ENCODE data around the gene LGI4.
A peak's percentile ranks its signal among the peaks of the same experiment; 100 is the strongest.
"Not testable (repeated sequence)": the region's sequence is repeated elsewhere in the genome, so short reads cannot be mapped to it uniquely, and the experiment has no call there.

Gene LGI4

GRCh38 chr19:35156673-35157014 is 21.8 kb upstream of the LGI4 start:
- Histone ChIP-seq H3K27me3 (ENCODE audit: control insufficient read depth, insufficient read depth, low read length) (peaks cover 12% of the 10 kb centered on the region), H3K9me3 (ENCODE audit: control insufficient read depth, low read length) (no peaks in the 10 kb centered on the region), H3K36me3 (ENCODE audit: control insufficient read depth, insufficient read depth, low read length) (no peaks in the 10 kb centered on the region), H3K9ac (ENCODE audit: low read length) (no peak overlapping the region), H3K4me1 (ENCODE audit: control insufficient read depth, insufficient read depth, low read length) (peaks cover 26% of the 10 kb centered on the region), H3K4me3 (ENCODE audit: low read length) (no peak overlapping the region)

GRCh38 chr19:35155981-35156672 is 21.3 kb upstream of the LGI4 start:
- no peaks in the 10 kb centered on the region for H3K36me3 ChIP-seq (ENCODE audit: control insufficient read depth, insufficient read depth, low read length)
- peaks cover 26% of the 10 kb centered on the region for H3K4me1 ChIP-seq (ENCODE audit: control insufficient read depth, insufficient read depth, low read length)
- peaks cover 16% of the 10 kb centered on the region for H3K27me3 ChIP-seq (ENCODE audit: control insufficient read depth, insufficient read depth, low read length)
- no peak overlapping the region for H3K4me3 ChIP-seq (ENCODE audit: low read length)
- H3K9ac ChIP-seq (ENCODE audit: low read length): peak overlapping the region; percentile 77
- no peaks in the 10 kb centered on the region for H3K9me3 ChIP-seq (ENCODE audit: control insufficient read depth, low read length)

GRCh38 chr19:35155441-35155840 is 20.6 kb upstream of the LGI4 start:
- Histone ChIP-seq H3K4me1 (ENCODE audit: control insufficient read depth, insufficient read depth, low read length) (peaks cover 26% of the 10 kb centered on the region), H3K9ac (ENCODE audit: low read length) (peak overlapping the region; percentile 77), H3K36me3 (ENCODE audit: control insufficient read depth, insufficient read depth, low read length) (no peaks in the 10 kb centered on the region), H3K27me3 (ENCODE audit: control insufficient read depth, insufficient read depth, low read length) (peaks cover 16% of the 10 kb centered on the region), H3K4me3 (ENCODE audit: low read length) (peak overlapping the region; percentile 82), H3K9me3 (ENCODE audit: control insufficient read depth, low read length) (no peaks in the 10 kb centered on the region)

GRCh38 chr19:35154525-35155406 is 19.9 kb upstream of the LGI4 start, which contains the start of gene FXYD5:
TSS of gene FXYD5 (plus strand) at chr19:35154735. CDS start at chr19:35155551, 816 bp downstream.
- Histone ChIP-seq H3K27me3 (ENCODE audit: control insufficient read depth, insufficient read depth, low read length) (peaks cover 16% of the 10 kb centered on the region), H3K9ac (ENCODE audit: low read length) (peak within 1 kb of the TSS; percentile 77), H3K4me1 (ENCODE audit: control insufficient read depth, insufficient read depth, low read length) (peaks cover 26% of the 10 kb centered on the region), H3K9me3 (ENCODE audit: control insufficient read depth, low read length) (no peaks in the 10 kb centered on the region), H3K4me3 (ENCODE audit: low read length) (peak within 1 kb of the TSS; percentile 82), H3K36me3 (ENCODE audit: control insufficient read depth, insufficient read depth, low read length) (no peaks in the 10 kb centered on the region)

GRCh38 chr19:35153701-35154524 is 19.1 kb upstream of the LGI4 start:
- H3K9ac ChIP-seq (ENCODE audit: low read length): peak overlapping the region; percentile 77
- H3K36me3 ChIP-seq (ENCODE audit: control insufficient read depth, insufficient read depth, low read length): no peaks in the 10 kb centered on the region
- H3K9me3 ChIP-seq (ENCODE audit: control insufficient read depth, low read length): no peaks in the 10 kb centered on the region
- peaks cover 16% of the 10 kb centered on the region for H3K27me3 ChIP-seq (ENCODE audit: control insufficient read depth, insufficient read depth, low read length)
- H3K4me3 ChIP-seq (ENCODE audit: low read length): peak overlapping the region; percentile 82
- H3K4me1 ChIP-seq (ENCODE audit: control insufficient read depth, insufficient read depth, low read length): peaks cover 26% of the 10 kb centered on the region

GRCh38 chr19:35153129-35153522 is 18.3 kb upstream of the LGI4 start:
- not testable (repeated sequence) for H3K36me3 ChIP-seq (ENCODE audit: control insufficient read depth, insufficient read depth, low read length); H3K4me3 ChIP-seq (ENCODE audit: low read length); H3K9me3 ChIP-seq (ENCODE audit: control insufficient read depth, low read length)
- peaks cover 26% of the 10 kb centered on the region for H3K4me1 ChIP-seq (ENCODE audit: control insufficient read depth, insufficient read depth, low read length)
- peaks cover 16% of the 10 kb centered on the region for H3K27me3 ChIP-seq (ENCODE audit: control insufficient read depth, insufficient read depth, low read length)
- H3K9ac ChIP-seq (ENCODE audit: low read length): peak overlapping the region; percentile 77

- Histone ChIP-seq H3K4me3 (ENCODE audit: low read length) (no peak overlapping the region), H3K36me3 (ENCODE audit: control insufficient read depth, insufficient read depth, low read length) (no peaks in the 10 kb centered on the region), H3K9ac (ENCODE audit: low read length) (no peak overlapping the region), H3K4me1 (ENCODE audit: control insufficient read depth, insufficient read depth, low read length) (peaks cover 26% of the 10 kb centered on the region), H3K27me3 (ENCODE audit: control insufficient read depth, insufficient read depth, low read length) (peaks cover 16% of the 10 kb centered on the region), H3K9me3 (ENCODE audit: control insufficient read depth, low read length) (no peaks in the 10 kb centered on the region)
Measured at GRCh38 chr19:35151273-35152065, 16.6 kb upstream of the LGI4 start.

- Histone ChIP-seq H3K36me3 (ENCODE audit: control insufficient read depth, insufficient read depth, low read length) (no peaks in the 10 kb centered on the region), H3K9me3 (ENCODE audit: control insufficient read depth, low read length) (no peaks in the 10 kb centered on the region), H3K4me3 (ENCODE audit: low read length) (no peak overlapping the region), H3K27me3 (ENCODE audit: control insufficient read depth, insufficient read depth, low read length) (peaks cover 16% of the 10 kb centered on the region), H3K9ac (ENCODE audit: low read length) (no peak overlapping the region), H3K4me1 (ENCODE audit: control insufficient read depth, insufficient read depth, low read length) (peaks cover 21% of the 10 kb centered on the region)
Measured at GRCh38 chr19:35150445-35150844, 15.6 kb upstream of the LGI4 start.

- Histone ChIP-seq H3K36me3 (ENCODE audit: control insufficient read depth, insufficient read depth, low read length) (no peaks in the 10 kb centered on the region), H3K9me3 (ENCODE audit: control insufficient read depth, low read length) (no peaks in the 10 kb centered on the region), H3K4me1 (ENCODE audit: control insufficient read depth, insufficient read depth, low read length) (peaks cover 12% of the 10 kb centered on the region), H3K27me3 (ENCODE audit: control insufficient read depth, insufficient read depth, low read length) (peaks cover 16% of the 10 kb centered on the region), H3K4me3 (ENCODE audit: low read length) (no peak overlapping the region), H3K9ac (ENCODE audit: low read length) (no peak overlapping the region)
Measured at GRCh38 chr19:35149463-35149862, 14.6 kb upstream of the LGI4 start.

GRCh38 chr19:35146746-35147459 is 12.0 kb upstream of the LGI4 start:
- Histone ChIP-seq H3K9me3 (ENCODE audit: control insufficient read depth, low read length) (no peaks in the 10 kb centered on the region), H3K9ac (ENCODE audit: low read length) (no peak overlapping the region), H3K27me3 (ENCODE audit: control insufficient read depth, insufficient read depth, low read length) (peaks cover 25% of the 10 kb centered on the region), H3K4me1 (ENCODE audit: control insufficient read depth, insufficient read depth, low read length) (peaks cover 8% of the 10 kb centered on the region), H3K4me3 (ENCODE audit: low read length) (no peak overlapping the region), H3K36me3 (ENCODE audit: control insufficient read depth, insufficient read depth, low read length) (no peaks in the 10 kb centered on the region)
